Endothelial cell (in vitro differentiated cells): Measurements from ENCODE around the gene SEC62. TPM values are rescaled to one million over a fixed set of nuclear protein-coding genes. Genes with fewer than 3 reads are reported as not detected.
A peak's percentile ranks its signal among the peaks of the same experiment; 100 is the strongest.

Source experiments
- DNase-seq: peaks from one replicate; pipeline ENCODE4 v3.0.0; 2021; ENCODE audit warnings: low spot score
- H3K27ac Mint-ChIP-seq: one replicate; pipeline ENCODE4 v1.8.0; 2021; ENCODE audit warnings: mixed read lengths, inconsistent platforms; ENCODE audit not compliant: unreplicated experiment
- H3K27me3 Mint-ChIP-seq: one replicate; pipeline ENCODE4 v1.8.0; 2021; ENCODE audit warnings: mild to moderate bottlenecking, moderate library complexity, mixed read lengths, inconsistent platforms; ENCODE audit not compliant: unreplicated experiment
- H3K36me3 Mint-ChIP-seq: one replicate; pipeline ENCODE4 v1.8.0; 2021; ENCODE audit warnings: mild to moderate bottlenecking, low read depth, mixed read lengths, inconsistent platforms; ENCODE audit not compliant: unreplicated experiment
- H3K4me1 Mint-ChIP-seq: one replicate; pipeline ENCODE4 v1.8.0; 2021; ENCODE audit warnings: mild to moderate bottlenecking, mixed read lengths, inconsistent platforms; ENCODE audit not compliant: unreplicated experiment
- H3K4me3 Mint-ChIP-seq: one replicate; pipeline ENCODE4 v1.8.0; 2021; ENCODE audit warnings: mild to moderate bottlenecking, mixed read lengths, inconsistent platforms; ENCODE audit not compliant: unreplicated experiment
- H3K9me3 Mint-ChIP-seq: one replicate; pipeline ENCODE4 v1.8.0; 2021; ENCODE audit warnings: mixed read lengths, inconsistent platforms; ENCODE audit not compliant: unreplicated experiment
- CTCF ChIP-seq: fragments of 200-600 bp; sonication (generic); IDR thresholded peaks from one replicate; pipeline ENCODE4 v1.5.0; 2021; ENCODE audit warnings: antibody characterized with exemption; ENCODE audit not compliant: unreplicated experiment
- total RNA-seq: library from RNA; stranded (reverse); fragmentation: NEBNext Ultra II Directional; extraction: Animal tissue kit (Norgen Biotek cat#: 25700); gene quantifications from one replicate; pipeline ENCODE4 v1.2.1, GENCODE V29; 2021; ENCODE audit not compliant: unreplicated experiment

The SEC62 gene
- total RNA-seq, 1 donor from 2014 or later = 89.3 TPM

GRCh38 chr3:170000051-170000450, 33.4 kb downstream of the SEC62 start:
- H3K36me3 Mint-ChIP-seq = peaks cover 12% of the 10 kb centered on the region
- no peaks in the 10 kb centered on the region for H3K27me3 Mint-ChIP-seq
- no peaks in the 10 kb centered on the region for H3K9me3 Mint-ChIP-seq
- peaks cover 38% of the 10 kb centered on the region for H3K4me1 Mint-ChIP-seq
- DNase-seq = no peak
- no peak for TF ChIP-seq CTCF
- no peak overlapping the region for H3K4me3 Mint-ChIP-seq
- H3K27ac Mint-ChIP-seq = no peak overlapping the region

- no peak overlapping the region for H3K4me3 Mint-ChIP-seq
- no peak for TF ChIP-seq CTCF
- no peaks in the 10 kb centered on the region for H3K9me3 Mint-ChIP-seq
- peak overlapping the region; percentile 90 for H3K27ac Mint-ChIP-seq
- peaks cover 51% of the 10 kb centered on the region for H3K4me1 Mint-ChIP-seq
- H3K27me3 Mint-ChIP-seq = no peaks in the 10 kb centered on the region
- peaks cover 6% of the 10 kb centered on the region for H3K36me3 Mint-ChIP-seq
- DNase-seq = no peak
Observed at GRCh38 chr3:170002231-170002630, 35.6 kb downstream of the SEC62 start.

- no peak for DNase-seq
- no peak overlapping the region for H3K4me3 Mint-ChIP-seq
Observed at GRCh38 chr3:170002879-170003278, 36.3 kb downstream of the SEC62 start.

GRCh38 chr3:170003881-170004356, 37.3 kb downstream of the SEC62 start:
- DNase-seq = no peak
- Mint-ChIP-seq H3K9me3 (no peaks in the 10 kb centered on the region), H3K4me1 (peaks cover 53% of the 10 kb centered on the region), H3K36me3 (peaks cover 6% of the 10 kb centered on the region), H3K4me3 (no peak overlapping the region), H3K27me3 (no peaks in the 10 kb centered on the region), H3K27ac (peak overlapping the region; percentile 70)
- TF ChIP-seq CTCF = no peak

More at GRCh38 chr3:170002879-170003278, 36.3 kb downstream of the SEC62 start:
- Mint-ChIP-seq H3K36me3 (peaks cover 6% of the 10 kb centered on the region), H3K4me1 (peaks cover 51% of the 10 kb centered on the region), H3K27ac (peak overlapping the region; percentile 90), H3K27me3 (no peaks in the 10 kb centered on the region), H3K9me3 (no peaks in the 10 kb centered on the region)
- TF ChIP-seq CTCF = no peak

GRCh38 chr3:170007031-170007663, 40.5 kb downstream of the SEC62 start:
- Mint-ChIP-seq H3K36me3 (no peaks in the 10 kb centered on the region), H3K4me3 (no peak overlapping the region), H3K27me3 (no peaks in the 10 kb centered on the region), H3K27ac (no peak overlapping the region), H3K4me1 (peaks cover 46% of the 10 kb centered on the region), H3K9me3 (no peaks in the 10 kb centered on the region)
- DNase-seq = no peak
- TF ChIP-seq CTCF = no peak
